NCI-H748 treated with DMSO at 0.1 percent for 48 hours (cell line): ENCODE results near the gene RFXAP.

ENCODE experiments used
- DNase-seq: peaks from one replicate; lab custom pipeline; 2025; lab: John Stamatoyannopoulos, UW

RFXAP gene

DNA sequence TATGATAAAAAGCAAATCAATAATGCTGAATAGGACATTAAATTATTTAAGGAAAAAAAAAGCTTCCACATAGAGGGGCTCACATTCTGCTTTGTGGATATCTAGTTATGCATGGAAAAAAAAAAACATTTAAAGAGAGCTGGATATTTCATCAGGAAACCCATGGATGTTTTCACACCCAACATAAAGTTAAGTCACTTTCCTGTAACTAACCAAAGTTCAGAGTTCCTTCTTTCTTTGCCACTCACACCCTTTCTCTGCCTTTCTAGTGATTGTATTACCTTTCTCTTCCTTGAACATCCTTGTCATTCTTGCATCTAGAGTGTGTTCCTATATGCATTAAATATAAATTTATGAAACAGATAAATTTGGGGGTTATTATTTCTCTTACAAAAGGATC, 47.2 kb downstream of the RFXAP start:
- no peak for DNase-seq

DNA sequence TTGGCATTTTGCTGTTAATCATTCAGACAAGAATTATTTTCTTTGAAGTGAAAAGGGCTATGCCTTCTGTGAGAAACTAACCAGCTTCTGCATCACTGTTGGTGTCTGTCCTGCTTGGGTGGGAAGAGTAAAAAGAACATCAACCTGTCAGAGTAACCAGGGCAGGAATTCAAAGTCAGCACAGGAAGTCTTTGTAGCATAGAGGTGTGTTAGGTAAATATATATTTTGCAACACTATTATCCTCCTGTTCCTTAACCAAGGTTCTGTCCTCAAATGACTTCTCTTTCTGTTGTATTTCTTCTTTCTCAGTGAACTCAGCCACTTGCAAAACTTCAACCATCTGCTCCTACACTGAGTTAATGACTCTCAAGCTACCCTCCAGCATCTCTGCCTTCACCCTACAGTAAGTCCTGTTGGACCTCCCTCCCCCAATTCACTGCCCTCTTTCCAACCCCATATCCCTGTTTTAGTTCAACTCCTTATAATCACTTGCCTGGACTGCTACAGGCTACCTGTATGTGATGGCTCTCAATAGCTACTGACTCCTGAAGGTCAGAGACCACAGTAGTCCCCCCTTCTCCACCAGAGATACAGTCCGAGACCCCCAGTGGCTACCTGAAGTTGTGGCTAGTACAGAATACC, 51.1 kb downstream of the RFXAP start:
- DNase-seq = no peak

GRCh38 chr13:36872621-36873020, 53.6 kb downstream of the RFXAP start:
- DNase-seq = no peak

GRCh38 chr13:36875431-36875830, 56.4 kb downstream of the RFXAP start:
- DNase-seq = no peak

- no peak for DNase-seq
Observed at GRCh38 chr13:36875961-36876360, 56.9 kb downstream of the RFXAP start.
